Fibroblast of lung (primary cell): ENCODE data around the gene IBA57. TPM values are rescaled to one million over a fixed set of nuclear protein-coding genes. Genes with fewer than 3 reads are reported as not detected.
A peak's percentile ranks its signal among the peaks of the same experiment; 100 is the strongest.

Experiments used
- DNase-seq, 2 donors: peaks; one replicate each; pipeline versions ENCODE4 v3.0.0 to v3.0.0-alpha.2; 2010; ENCODE audit warnings: low read depth in 2 of 2
- H2AFZ ChIP-seq: 2 replicates; pipeline ENCODE4 v1.5.1; 2012; ENCODE audit warnings: low read length, control low read depth, inconsistent platforms
- H3K27ac ChIP-seq: 2 replicates; pipeline ENCODE4 v1.5.1; 2011; ENCODE audit warnings: low read length, control low read depth; ENCODE audit not compliant: insufficient read depth
- H3K27me3 ChIP-seq: 2 replicates; pipeline ENCODE4 v1.5.1; 2011; ENCODE audit warnings: mild to moderate bottlenecking, low read length; ENCODE audit not compliant: control insufficient read depth, insufficient read depth
- H3K36me3 ChIP-seq: 2 replicates; pipeline ENCODE4 v1.5.1; 2011; ENCODE audit warnings: low read length; ENCODE audit not compliant: control insufficient read depth, insufficient read depth
- H3K4me1 ChIP-seq: 2 replicates; pipeline ENCODE4 v1.5.1; 2011; ENCODE audit warnings: low read length; ENCODE audit not compliant: control insufficient read depth, insufficient read depth; ENCODE audit errors: extremely low read depth
- H3K4me2 ChIP-seq: 2 replicates; pipeline ENCODE4 v1.5.1; 2011; ENCODE audit warnings: low read length, control low read depth; ENCODE audit not compliant: insufficient read depth; ENCODE audit errors: extremely low read depth
- H3K4me3 ChIP-seq, 4 experiments: fragments of 200-600 bp in 1 of 4; sonication (generic) in 1 of 4; replicated peaks in 1 of 4; 2 replicates each; pipeline ENCODE4 v1.5.1; 2011 to 2016; ENCODE audit warnings: low read length in 4 of 4, low read depth in 3 of 4, mild to moderate bottlenecking in 3 of 4, control low read depth in 2 of 4, inconsistent platforms in 1 of 4, mixed read lengths in 1 of 4; ENCODE audit not compliant: insufficient read depth in 1 of 4; ENCODE audit errors: control extremely low read depth in 1 of 4
- H3K79me2 ChIP-seq: 2 replicates; pipeline ENCODE4 v1.5.1; 2012; ENCODE audit warnings: mild to moderate bottlenecking, low read length, inconsistent platforms; ENCODE audit not compliant: control insufficient read depth, insufficient read depth
- H3K9ac ChIP-seq: 2 replicates; pipeline ENCODE4 v1.5.1; 2011; ENCODE audit warnings: mild to moderate bottlenecking, low read length, control low read depth; ENCODE audit not compliant: insufficient read depth
- H3K9me3 ChIP-seq: 2 replicates; pipeline ENCODE4 v1.5.1; 2012; ENCODE audit warnings: low read depth, low read length; ENCODE audit not compliant: control insufficient read depth, insufficient read depth
- H4K20me1 ChIP-seq: 2 replicates; pipeline ENCODE4 v1.5.1; 2011; ENCODE audit warnings: low read length; ENCODE audit not compliant: control insufficient read depth, insufficient read depth; ENCODE audit errors: extremely low read depth
- CTCF ChIP-seq, 2 donors: IDR thresholded peaks in 1 of 2; conservative IDR thresholded peaks in 1 of 2; 1 replicate in 1 of 2; 2 replicates in 1 of 2; pipeline ENCODE4 v1.5.1; 2011 to 2012; ENCODE audit warnings: low read length in 2 of 2, control low read depth in 1 of 2, inconsistent platforms in 1 of 2, low read depth in 1 of 2, mild to moderate bottlenecking in 1 of 2
- EZH2 ChIP-seq: IDR thresholded peaks from 2 replicates; pipeline ENCODE4 v1.5.1; 2012; ENCODE audit warnings: low read length, control low read depth, mild to moderate bottlenecking; ENCODE audit errors: missing control alignments
- polyA plus RNA-seq, 2 donors: library from polyadenylated mRNA; depleted of rRNA in 1 of 2; stranded (reverse) in 1 of 2; unstranded in 1 of 2; fragments of >200 nt; gene quantifications; 2 replicates each; pipeline ENCODE4 v1.2.1, GENCODE V29; 2011 to 2012; ENCODE audit warnings: missing spikeins in 1 of 2
- total RNA-seq: library from RNA; depleted of rRNA; stranded (reverse); fragments of >200 nt; gene quantifications from 2 replicates; pipeline ENCODE4 v1.2.1, GENCODE V29; 2014

Gene IBA57
- total and polyA plus RNA-seq, 2 donors (not counting 1 experiment from before 2014, with no cell fraction given), result 1.4 to 3.8 TPM

GRCh38 chr1:228142155-228142691 lies 23.4 kb upstream of the IBA57 start:
- TF ChIP-seq EZH2, result no peak
- no peak for TF ChIP-seq CTCF (conservative IDR thresholded peaks at IDR 0.05 in 1 of 2, IDR thresholded peaks at IDR 0.05 in 1 of 2; ENCODE audit: low read depth in 1 of 2, low read length in 2 of 2)
- H3K9me3 ChIP-seq, result no peaks in the 10 kb centered on the region
- no peak for DNase-seq
- peaks cover 15% of the 10 kb centered on the region for H3K36me3 ChIP-seq
- H3K79me2 ChIP-seq, result peaks cover 70% of the 10 kb centered on the region
- H4K20me1 ChIP-seq, result no peaks in the 10 kb centered on the region
- peak overlapping the region in 2 of 4 experiments; percentile 95 to 96 for H3K4me3 ChIP-seq
- peak overlapping the region; percentile 95 for H3K4me2 ChIP-seq
- peak overlapping the region; percentile 98 for H3K27ac ChIP-seq
- peaks cover 3% of the 10 kb centered on the region for H3K27me3 ChIP-seq
- H3K4me1 ChIP-seq, result peaks cover 13% of the 10 kb centered on the region
- H3K9ac ChIP-seq, result no peak overlapping the region
- H2AFZ ChIP-seq, result no peak overlapping the region

- H3K27ac ChIP-seq, result peak overlapping the region; percentile 98
- H3K36me3 ChIP-seq, result peaks cover 15% of the 10 kb centered on the region
- H4K20me1 ChIP-seq, result no peaks in the 10 kb centered on the region
- H3K9ac ChIP-seq, result no peak overlapping the region
- peak overlapping the region in 1 of 4 experiments; percentile 95 for H3K4me3 ChIP-seq
- no peak overlapping the region for H2AFZ ChIP-seq
- DNase-seq, result no peak
- H3K4me2 ChIP-seq, result peak overlapping the region; percentile 46
- peaks cover 13% of the 10 kb centered on the region for H3K4me1 ChIP-seq
- H3K9me3 ChIP-seq, result no peaks in the 10 kb centered on the region
- H3K27me3 ChIP-seq, result no peaks in the 10 kb centered on the region
- H3K79me2 ChIP-seq, result peaks cover 75% of the 10 kb centered on the region
- TF ChIP-seq EZH2 (no peak), CTCF (conservative IDR thresholded peaks at IDR 0.05 in 1 of 2, IDR thresholded peaks at IDR 0.05 in 1 of 2; ENCODE audit: low read depth in 1 of 2, low read length in 2 of 2) (no peak)
These were observed 22.9 kb upstream of the IBA57 start for GRCh38 chr1:228142701-228143136.

GRCh38 chr1:228143480-228144192 lies 22.0 kb upstream of the IBA57 start:
- DNase-seq, result no peak
- Histone ChIP-seq H4K20me1 (no peaks in the 10 kb centered on the region), H3K9ac (no peak overlapping the region), H3K36me3 (peaks cover 20% of the 10 kb centered on the region), H3K9me3 (no peaks in the 10 kb centered on the region), H2AFZ (no peak overlapping the region), H3K27ac (no peak overlapping the region), H3K27me3 (no peaks in the 10 kb centered on the region), H3K4me1 (peaks cover 18% of the 10 kb centered on the region), H3K4me2 (no peak overlapping the region), H3K4me3 (no peak overlapping the region), H3K79me2 (peaks cover 81% of the 10 kb centered on the region)
- TF ChIP-seq EZH2 (no peak), CTCF (conservative IDR thresholded peaks at IDR 0.05 in 1 of 2, IDR thresholded peaks at IDR 0.05 in 1 of 2; ENCODE audit: low read depth in 1 of 2, low read length in 2 of 2) (no peak)
